ENCODE results near the gene SUSD1. TPM values are rescaled to one million over a fixed set of nuclear protein-coding genes. Genes with fewer than 3 reads are reported as not detected.

SUSD1 gene
- total and polyA plus RNA-seq, 8 donors, result 2.6 to 14.8 (median 4.4) TPM

DNA sequence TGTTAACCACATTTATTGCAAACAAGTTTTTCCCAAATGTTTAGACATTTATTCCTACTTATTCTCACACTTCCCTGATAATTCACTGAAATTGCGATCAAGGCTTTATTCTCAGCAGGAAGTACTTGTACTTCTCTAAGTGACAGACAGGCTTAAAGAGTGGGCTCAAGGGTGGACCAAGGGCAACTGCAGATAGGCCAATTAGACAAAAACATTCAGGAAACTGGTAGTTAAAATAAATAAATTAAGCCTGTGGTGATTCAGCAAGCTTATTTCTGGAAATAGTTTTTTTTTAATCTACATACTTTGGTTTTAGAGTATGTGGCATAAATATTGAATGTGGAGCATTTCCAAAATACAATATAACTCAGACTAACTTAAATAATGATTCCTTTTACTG, 142.4 kb downstream of the SUSD1 start:
- WGBS, 2 donors, result 78 to 85% methylated on average over 1 of the region's 1 CpG
- TF ChIP-seq, protein P1, sequence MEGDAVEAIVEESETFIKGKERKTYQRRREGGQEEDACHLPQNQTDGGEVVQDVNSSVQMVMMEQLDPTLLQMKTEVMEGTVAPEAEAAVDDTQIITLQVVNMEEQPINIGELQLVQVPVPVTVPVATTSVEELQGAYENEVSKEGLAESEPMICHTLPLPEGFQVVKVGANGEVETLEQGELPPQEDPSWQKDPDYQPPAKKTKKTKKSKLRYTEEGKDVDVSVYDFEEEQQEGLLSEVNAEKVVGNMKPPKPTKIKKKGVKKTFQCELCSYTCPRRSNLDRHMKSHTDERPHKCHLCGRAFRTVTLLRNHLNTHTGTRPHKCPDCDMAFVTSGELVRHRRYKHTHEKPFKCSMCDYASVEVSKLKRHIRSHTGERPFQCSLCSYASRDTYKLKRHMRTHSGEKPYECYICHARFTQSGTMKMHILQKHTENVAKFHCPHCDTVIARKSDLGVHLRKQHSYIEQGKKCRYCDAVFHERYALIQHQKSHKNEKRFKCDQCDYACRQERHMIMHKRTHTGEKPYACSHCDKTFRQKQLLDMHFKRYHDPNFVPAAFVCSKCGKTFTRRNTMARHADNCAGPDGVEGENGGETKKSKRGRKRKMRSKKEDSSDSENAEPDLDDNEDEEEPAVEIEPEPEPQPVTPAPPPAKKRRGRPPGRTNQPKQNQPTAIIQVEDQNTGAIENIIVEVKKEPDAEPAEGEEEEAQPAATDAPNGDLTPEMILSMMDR (IDR thresholded peaks at IDR 0.05), result no peak
- Histone ChIP-seq H3K36me3 (no peaks in the 10 kb centered on the region), H3K27me3 (no peaks in the 10 kb centered on the region), H3K9me3 (no peaks in the 10 kb centered on the region), H3K4me1 (peaks cover 0 to 27% (median 5%) of the 10 kb centered on the region in 3 donors), H3K4me3 (no peak overlapping the region), H3K27ac (peak overlapping the region in 2 of 4 donors; percentile 3 to 9)
- intact Hi-C loops (cut with DNase I), result no loop called here
- FAIRE-seq (no peak), ATAC-seq (no peak), DNase-seq (no peak)

DNA sequence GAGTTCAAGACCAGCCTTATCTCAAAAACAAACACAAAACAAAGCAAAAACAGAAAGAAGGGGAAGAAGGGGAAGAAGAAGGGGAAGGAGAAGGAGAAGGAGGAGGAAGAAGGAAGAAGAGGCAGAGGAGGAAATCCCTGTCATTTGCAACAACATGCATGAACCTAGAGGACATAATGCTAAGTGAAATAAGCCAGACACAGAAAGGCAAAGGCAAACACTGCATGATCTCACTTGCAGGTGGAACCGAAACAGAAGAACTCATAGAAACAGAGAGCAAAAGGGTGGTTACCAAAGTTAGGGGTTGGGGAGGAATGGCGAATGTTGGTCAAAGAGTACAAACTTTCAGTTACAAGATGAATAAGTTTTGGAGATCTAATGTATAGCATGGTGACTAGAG, 143.1 kb downstream of the SUSD1 start:
- WGBS, 2 donors, result 92 to 94% methylated on average over 2 of the region's 2 CpGs
- DNase-seq, result no peak
- no peak for FAIRE-seq
- intact Hi-C loops (cut with DNase I), result no loop called here
- H3K9me3 ChIP-seq, result no peaks in the 10 kb centered on the region
- H3K4me3 ChIP-seq, result no peak overlapping the region
- TF ChIP-seq, protein P1 (IDR thresholded peaks at IDR 0.05), result no peak
- H3K4me1 ChIP-seq, result peaks cover 0 to 27% (median 5%) of the 10 kb centered on the region in 3 donors
- no peaks in the 10 kb centered on the region for H3K36me3 ChIP-seq
- ATAC-seq, result no peak
- no peak overlapping the region for H3K27ac ChIP-seq
- no peaks in the 10 kb centered on the region for H3K27me3 ChIP-seq

DNA sequence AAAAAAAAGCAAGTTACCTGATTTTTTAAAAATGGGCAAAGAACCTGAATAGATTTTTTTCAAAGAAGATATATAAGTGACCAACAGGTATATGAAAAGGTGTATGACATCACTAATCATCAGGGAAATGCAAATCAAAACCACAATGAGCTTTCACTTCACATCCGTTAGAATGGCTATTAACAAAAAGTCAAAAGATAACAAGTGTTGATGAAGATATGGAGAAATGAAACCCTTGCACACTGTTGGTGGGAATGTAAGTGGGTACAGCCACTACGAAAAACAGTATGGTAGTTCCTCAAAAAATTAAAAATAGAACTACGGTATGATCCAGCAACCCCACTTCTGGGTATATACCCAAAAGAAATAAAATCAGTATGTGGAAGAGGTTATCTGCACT, 143.7 kb downstream of the SUSD1 start:
- no peak for ATAC-seq
- Histone ChIP-seq H3K4me3 (no peak overlapping the region), H3K4me1 (peaks cover 0 to 27% (median 5%) of the 10 kb centered on the region in 3 donors), H3K27ac (peak overlapping the region in 1 of 4 donors; percentile 63), H3K36me3 (no peaks in the 10 kb centered on the region), H3K9me3 (no peaks in the 10 kb centered on the region), H3K27me3 (no peaks in the 10 kb centered on the region)
- FAIRE-seq, result no peak
- TF ChIP-seq, protein P1 (IDR thresholded peaks at IDR 0.05), result no peak
- intact Hi-C loops (cut with DNase I), result no loop called here
- DNase-seq, result no peak
- WGBS, 2 donors, result 76 to 78% methylated on average over 3 of the region's 3 CpGs

DNA sequence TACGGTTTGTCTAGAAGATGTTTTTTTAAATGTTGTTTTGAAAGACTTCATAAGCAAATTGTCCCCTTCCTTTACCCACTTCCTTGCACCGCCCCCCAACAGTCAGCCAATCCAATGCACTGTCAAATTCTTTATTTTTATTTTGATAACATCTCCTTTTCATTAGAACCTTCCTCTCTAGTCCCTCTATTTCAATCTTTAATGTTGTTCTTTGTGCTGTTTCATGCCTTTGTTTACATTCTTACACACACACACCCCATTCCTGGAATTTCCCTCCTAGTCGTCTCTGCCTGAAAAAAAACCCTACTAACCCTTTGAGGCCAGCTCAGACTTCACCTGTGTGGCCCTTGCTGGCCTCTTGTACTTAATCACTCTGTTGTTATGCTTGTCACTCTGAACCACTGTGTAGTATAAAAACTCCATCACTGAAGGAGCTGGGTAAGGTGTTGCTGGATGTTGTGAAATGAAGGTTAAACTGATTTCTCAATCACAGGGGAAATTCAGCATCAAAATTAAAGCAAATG, 145.1 kb downstream of the SUSD1 start:
- WGBS, 2 donors, result 50 to 56% methylated on average over 3 of the region's 3 CpGs
- H3K4me3 ChIP-seq, result no peak overlapping the region
- no peaks in the 10 kb centered on the region for H3K27me3 ChIP-seq
- no peak for FAIRE-seq
- peaks cover 0 to 27% (median 5%) of the 10 kb centered on the region in 3 donors for H3K4me1 ChIP-seq
- intact Hi-C loops (cut with DNase I), result loop anchor here in 2 of 3 donors (5.0 to 10.0 kb wide), 2 partner anchors 45 to 47 kb away; no protein-coding TSS in a partner anchor
- no peaks in the 10 kb centered on the region for H3K36me3 ChIP-seq
- peak in 3 of 4 donors; percentile 73 to 89 (median 82) for ATAC-seq
- TF ChIP-seq, protein P1 (IDR thresholded peaks at IDR 0.05), result no peak
- no peak for DNase-seq
- H3K9me3 ChIP-seq, result no peaks in the 10 kb centered on the region
- H3K27ac ChIP-seq, result peak overlapping the region in 2 of 4 donors; percentile 28 to 63
